ENCODE data around the gene MRPL55. TPM values are rescaled to one million over a fixed set of nuclear protein-coding genes. Genes with fewer than 3 reads are reported as not detected.

MRPL55 gene
- total RNA-seq, 1 donor from 2014 or later: 42.4 TPM

DNA sequence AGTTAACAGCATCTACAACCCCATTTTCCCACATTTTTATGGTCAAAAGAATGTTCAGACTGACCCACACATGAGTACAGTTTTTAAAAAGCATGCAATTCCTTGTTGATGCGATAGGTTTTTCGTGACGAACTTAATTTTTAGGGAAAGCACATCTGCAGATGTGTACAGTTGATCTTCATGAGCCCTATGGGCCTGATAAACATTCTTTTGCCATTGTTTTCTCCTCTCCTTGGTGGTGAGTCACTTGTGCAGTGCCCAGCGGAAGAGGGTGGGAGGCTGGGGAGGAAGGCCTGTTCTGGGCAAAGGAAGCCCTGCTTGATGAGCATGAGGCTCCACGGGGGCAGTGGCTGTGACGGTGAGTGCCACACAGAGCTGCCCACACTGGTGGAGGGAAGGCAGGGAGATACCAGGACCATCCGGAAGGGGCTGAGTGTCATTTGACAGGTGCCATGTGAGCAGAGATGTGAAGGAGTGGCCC, 21.3 kb downstream of the MRPL55 start:
- no peaks in the 10 kb centered on the region for H3F3A ChIP-seq (ENCODE audit: low read depth)
- H2AFZ ChIP-seq (replicated peaks): no peak overlapping the region
- Mint-ChIP-seq H3K27ac (no peak overlapping the region), H3K36me3 (peaks cover 52% of the 10 kb centered on the region), H3K27me3 (ENCODE audit: insufficient read depth, low read depth) (peaks cover 9% of the 10 kb centered on the region), H3K4me1 (peaks cover 50% of the 10 kb centered on the region), H3K4me3 (no peak overlapping the region), H3K9me3 (peaks cover 21% of the 10 kb centered on the region)
- no peak for DNase-seq (ENCODE audit: low spot score)
- peaks cover 100% of the 10 kb centered on the region for H3K79me2 ChIP-seq (ENCODE audit: low read depth)
- no peak overlapping the region for H3K27ac ChIP-seq
- H3K4me3 ChIP-seq: no peak overlapping the region
- H3K4me1 ChIP-seq: peaks cover 18% of the 10 kb centered on the region
- no peaks in the 10 kb centered on the region for H3K27me3 ChIP-seq
- peaks cover 95% of the 10 kb centered on the region for H4K20me1 ChIP-seq (ENCODE audit: low read depth)
- no peak overlapping the region for H3K4me2 ChIP-seq
- H3K9me3 ChIP-seq (ENCODE audit: low read depth): no peaks in the 10 kb centered on the region
- H3K9ac ChIP-seq: no peak overlapping the region
- TF ChIP-seq, protein P1, sequence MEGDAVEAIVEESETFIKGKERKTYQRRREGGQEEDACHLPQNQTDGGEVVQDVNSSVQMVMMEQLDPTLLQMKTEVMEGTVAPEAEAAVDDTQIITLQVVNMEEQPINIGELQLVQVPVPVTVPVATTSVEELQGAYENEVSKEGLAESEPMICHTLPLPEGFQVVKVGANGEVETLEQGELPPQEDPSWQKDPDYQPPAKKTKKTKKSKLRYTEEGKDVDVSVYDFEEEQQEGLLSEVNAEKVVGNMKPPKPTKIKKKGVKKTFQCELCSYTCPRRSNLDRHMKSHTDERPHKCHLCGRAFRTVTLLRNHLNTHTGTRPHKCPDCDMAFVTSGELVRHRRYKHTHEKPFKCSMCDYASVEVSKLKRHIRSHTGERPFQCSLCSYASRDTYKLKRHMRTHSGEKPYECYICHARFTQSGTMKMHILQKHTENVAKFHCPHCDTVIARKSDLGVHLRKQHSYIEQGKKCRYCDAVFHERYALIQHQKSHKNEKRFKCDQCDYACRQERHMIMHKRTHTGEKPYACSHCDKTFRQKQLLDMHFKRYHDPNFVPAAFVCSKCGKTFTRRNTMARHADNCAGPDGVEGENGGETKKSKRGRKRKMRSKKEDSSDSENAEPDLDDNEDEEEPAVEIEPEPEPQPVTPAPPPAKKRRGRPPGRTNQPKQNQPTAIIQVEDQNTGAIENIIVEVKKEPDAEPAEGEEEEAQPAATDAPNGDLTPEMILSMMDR (IDR thresholded peaks at IDR 0.05): no peak
- no peak for TF ChIP-seq EZH2phosphoT487 (IDR thresholded peaks at IDR 0.05)
- no peak for TF ChIP-seq EZH2 (IDR thresholded peaks at IDR 0.05)
- no peaks in the 10 kb centered on the region for H3K36me3 ChIP-seq

DNA sequence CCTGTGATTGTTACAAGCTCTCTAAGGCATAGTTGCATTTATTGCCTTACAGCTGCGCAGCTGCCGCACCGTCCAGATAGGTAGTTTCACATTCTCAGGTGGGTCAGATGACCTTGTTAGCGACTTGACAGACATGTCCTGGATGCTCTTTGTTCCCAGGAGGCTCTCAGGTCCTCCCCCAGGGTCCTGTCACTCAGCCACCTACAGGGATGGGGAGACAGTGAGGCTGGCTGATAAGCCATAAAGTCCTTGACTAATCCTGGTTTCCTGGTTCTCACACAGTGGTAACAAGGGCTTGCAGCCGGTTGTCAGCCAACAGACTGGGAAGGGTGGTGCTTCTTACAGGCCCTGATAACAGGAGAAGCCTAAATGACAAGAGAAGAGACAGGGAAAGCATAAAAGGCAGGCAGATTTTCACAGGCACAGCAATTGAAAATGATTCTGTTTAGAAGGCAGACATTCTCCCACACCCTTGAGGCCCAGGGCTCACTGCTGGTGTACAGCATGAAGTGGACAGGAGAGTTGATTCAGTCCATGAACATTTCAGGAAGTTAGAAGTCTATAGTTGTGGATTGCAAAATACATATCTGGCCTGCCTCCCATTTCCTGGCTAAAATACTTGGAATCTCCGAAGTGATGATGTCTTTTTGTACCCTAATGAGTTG, 23.7 kb downstream of the MRPL55 start:
- Histone ChIP-seq H3F3A (ENCODE audit: low read depth) (peaks cover 6% of the 10 kb centered on the region), H3K27me3 (no peaks in the 10 kb centered on the region), H3K79me2 (ENCODE audit: low read depth) (peaks cover 79% of the 10 kb centered on the region), H3K4me1 (peaks cover 24% of the 10 kb centered on the region), H2AFZ (replicated peaks) (no peak overlapping the region), H3K9ac (no peak overlapping the region), H3K27ac (no peak overlapping the region), H4K20me1 (ENCODE audit: low read depth) (peaks cover 76% of the 10 kb centered on the region), H3K4me2 (peak overlapping the region; percentile 98), H3K36me3 (no peaks in the 10 kb centered on the region), H3K9me3 (ENCODE audit: low read depth) (no peaks in the 10 kb centered on the region), H3K4me3 (no peak overlapping the region)
- DNase-seq (ENCODE audit: low spot score): peak; percentile 49
- TF ChIP-seq, protein P1 (IDR thresholded peaks at IDR 0.05): no peak
- TF ChIP-seq EZH2phosphoT487 (IDR thresholded peaks at IDR 0.05) (no peak), EZH2 (IDR thresholded peaks at IDR 0.05) (no peak)
- Mint-ChIP-seq H3K27me3 (ENCODE audit: insufficient read depth, low read depth) (peaks cover 7% of the 10 kb centered on the region), H3K4me1 (peaks cover 53% of the 10 kb centered on the region), H3K4me3 (peak overlapping the region; percentile 99), H3K9me3 (peaks cover 2% of the 10 kb centered on the region), H3K36me3 (peaks cover 32% of the 10 kb centered on the region), H3K27ac (peak overlapping the region; percentile 74)

DNA sequence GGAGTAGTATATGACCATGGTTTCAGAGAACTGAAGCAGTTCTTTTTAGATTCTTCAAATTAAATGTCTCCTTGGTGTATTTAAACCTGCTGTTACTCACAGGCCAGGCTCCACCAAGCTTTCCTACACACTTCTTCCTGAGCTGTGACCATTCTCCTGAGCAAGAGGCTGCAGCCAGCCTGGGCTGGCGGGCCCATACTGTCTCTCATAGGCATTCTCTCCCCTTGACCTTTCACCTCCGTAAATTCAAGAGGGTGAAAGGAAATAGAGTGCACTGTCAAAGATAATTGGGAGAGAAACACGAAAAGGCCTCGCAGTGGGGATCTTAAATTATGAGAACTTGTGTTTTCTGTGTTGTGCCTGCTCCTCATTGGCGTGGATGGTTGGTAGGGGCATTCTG, 24.3 kb downstream of the MRPL55 start:
- Histone ChIP-seq H3K4me3 (no peak overlapping the region), H3K79me2 (ENCODE audit: low read depth) (peaks cover 73% of the 10 kb centered on the region), H3K27ac (no peak overlapping the region), H3K4me1 (peaks cover 24% of the 10 kb centered on the region), H3K9ac (no peak overlapping the region), H3F3A (ENCODE audit: low read depth) (peaks cover 6% of the 10 kb centered on the region), H2AFZ (replicated peaks) (no peak overlapping the region), H3K9me3 (ENCODE audit: low read depth) (no peaks in the 10 kb centered on the region), H3K36me3 (no peaks in the 10 kb centered on the region), H3K27me3 (no peaks in the 10 kb centered on the region), H4K20me1 (ENCODE audit: low read depth) (peaks cover 69% of the 10 kb centered on the region), H3K4me2 (peak overlapping the region; percentile 98)
- H3K4me3 Mint-ChIP-seq: peak overlapping the region; percentile 99
- H3K9me3 Mint-ChIP-seq: peaks cover 2% of the 10 kb centered on the region
- no peak for DNase-seq (ENCODE audit: low spot score)
- peaks cover 8% of the 10 kb centered on the region for H3K27me3 Mint-ChIP-seq (ENCODE audit: insufficient read depth, low read depth)
- peaks cover 48% of the 10 kb centered on the region for H3K4me1 Mint-ChIP-seq
- peaks cover 30% of the 10 kb centered on the region for H3K36me3 Mint-ChIP-seq
- H3K27ac Mint-ChIP-seq: peak overlapping the region; percentile 54
- TF ChIP-seq EZH2 (IDR thresholded peaks at IDR 0.05): no peak
- TF ChIP-seq, protein P1 (IDR thresholded peaks at IDR 0.05): no peak
- TF ChIP-seq EZH2phosphoT487 (IDR thresholded peaks at IDR 0.05): no peak
